GM19193 (cell line): ENCODE data around the gene BMAL1.

Source experiments
- POLR2A ChIP-seq: IDR thresholded peaks from 4 replicates; pipeline ENCODE4 v1.6.1; 2011; ENCODE audit not compliant: insufficient read depth, insufficient read length; ENCODE audit errors: extremely low read depth

The BMAL1 gene

DNA sequence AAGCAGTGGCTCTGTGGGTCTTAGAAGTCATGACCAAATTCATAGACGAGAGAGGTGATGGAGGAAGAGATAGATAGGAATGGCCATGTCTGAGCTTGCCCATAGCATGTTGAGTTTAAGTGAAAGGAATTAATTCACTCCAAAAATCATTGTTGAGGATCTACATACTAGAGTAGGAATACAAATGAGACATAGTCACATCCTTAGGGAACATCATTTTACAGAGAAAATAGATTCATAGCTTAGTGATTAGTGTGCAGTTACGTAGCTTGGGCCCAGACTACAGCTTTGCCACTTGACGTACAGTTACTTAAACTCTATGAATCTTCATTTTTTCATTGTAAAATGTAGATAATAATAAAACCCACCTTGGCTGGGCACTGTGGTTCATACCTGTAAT, 21.4 kb upstream of the BMAL1 start:
- no peak for TF ChIP-seq POLR2A

DNA sequence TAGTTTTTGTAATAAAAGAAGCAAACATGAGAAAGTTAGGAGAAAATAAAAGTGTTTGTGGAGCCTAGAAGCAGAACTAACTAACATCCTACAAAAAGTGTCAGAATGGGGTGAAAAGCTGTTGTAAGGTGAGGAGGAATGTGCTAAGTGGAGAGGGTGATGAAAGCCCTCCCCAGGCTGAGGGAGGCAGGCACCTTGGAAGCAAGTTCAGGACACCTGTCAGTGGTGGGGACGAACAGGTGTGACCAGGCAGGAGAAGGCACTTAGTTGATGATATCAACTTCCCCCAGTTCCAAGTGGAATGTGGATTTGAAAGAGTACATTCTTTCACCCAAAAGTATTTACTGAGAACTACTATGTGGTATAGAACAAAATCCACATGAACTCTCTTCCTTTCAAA, 18.7 kb upstream of the BMAL1 start:
- TF ChIP-seq POLR2A = no peak

DNA sequence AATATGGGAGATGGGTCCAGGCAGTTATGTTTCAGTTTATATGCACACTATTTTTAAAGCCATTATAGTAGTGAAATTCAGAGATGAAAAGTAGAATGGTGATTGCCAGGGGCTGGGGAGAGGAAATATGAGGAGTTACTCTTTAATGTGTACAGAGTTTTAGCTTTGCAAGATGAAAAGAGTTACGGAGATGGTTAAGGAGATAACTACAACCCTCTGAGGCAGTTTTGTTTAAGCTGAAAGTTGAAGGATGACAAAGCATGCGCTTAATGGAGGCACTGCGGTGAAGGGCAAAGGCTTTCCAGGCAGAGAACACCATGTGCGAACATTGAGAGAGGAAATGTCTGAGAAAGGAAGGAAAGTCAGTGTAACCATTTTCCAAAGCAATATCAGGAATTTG, 18.2 kb upstream of the BMAL1 start:
- TF ChIP-seq POLR2A = no peak

DNA sequence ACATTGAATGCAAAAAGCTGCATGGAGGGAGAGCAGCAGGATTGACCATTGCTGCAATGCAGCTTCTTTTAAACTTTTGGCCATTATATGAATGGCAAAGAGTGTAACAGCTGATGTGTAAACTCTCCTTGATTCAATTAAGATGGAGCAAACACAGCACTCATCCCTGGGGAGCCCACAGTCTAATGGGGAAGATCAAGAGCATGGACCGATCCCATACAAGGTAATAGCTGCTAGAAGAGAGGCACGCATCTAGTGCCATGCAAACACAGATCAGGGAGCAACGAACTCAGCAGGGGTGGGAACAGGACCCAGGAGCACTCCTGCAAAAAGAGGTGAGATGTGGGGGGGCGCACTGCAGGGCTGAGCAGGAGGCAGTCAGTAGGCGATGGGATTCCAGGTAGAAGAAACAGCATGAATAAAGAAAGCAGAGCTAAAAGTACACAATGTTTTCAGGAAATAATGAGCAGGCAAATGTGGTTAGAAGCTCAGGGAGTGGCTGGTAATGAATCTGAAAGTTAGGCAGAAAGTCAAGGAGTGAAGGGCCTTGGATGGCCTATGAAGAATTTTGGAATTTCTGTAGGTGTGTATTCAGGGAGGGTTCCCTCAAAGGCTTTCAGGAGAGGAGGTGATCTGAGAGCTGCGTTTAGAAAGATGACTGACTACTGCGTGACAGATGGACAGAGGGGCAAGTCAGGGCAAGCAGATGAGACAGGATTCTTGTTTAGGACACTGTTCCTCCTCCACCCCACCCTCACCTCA, 17.2 kb upstream of the BMAL1 start:
- TF ChIP-seq POLR2A = no peak

DNA sequence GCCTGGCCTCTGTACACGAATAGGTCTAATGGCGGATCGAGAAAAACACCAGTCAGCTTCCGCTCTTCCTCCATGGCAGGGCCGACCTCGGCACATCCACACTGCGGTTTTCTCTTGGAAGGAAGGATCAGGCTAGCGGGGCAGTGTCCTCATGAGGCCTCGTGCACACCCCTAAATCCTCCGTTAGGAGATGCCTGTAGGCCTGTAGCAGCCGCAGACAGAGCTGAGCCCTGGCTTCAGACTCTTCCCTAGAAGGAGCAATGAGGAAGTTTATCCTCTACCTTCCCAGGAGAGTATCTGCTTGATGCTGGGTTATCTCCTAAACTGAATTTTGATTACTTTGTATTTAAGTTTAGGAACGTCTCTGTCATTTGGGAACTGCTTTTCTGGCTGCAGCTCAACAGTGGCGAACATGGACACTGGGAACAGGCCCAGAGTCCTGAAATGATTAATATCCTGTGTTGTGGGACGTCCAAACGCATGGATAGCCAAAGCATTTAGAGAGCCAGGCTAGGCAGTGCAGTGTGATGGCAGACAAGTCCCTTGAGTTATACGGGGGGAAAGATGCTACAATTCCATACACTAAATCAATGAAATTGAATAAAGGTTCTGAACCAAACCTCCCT, 16.5 kb upstream of the BMAL1 start:
- TF ChIP-seq POLR2A = no peak

DNA sequence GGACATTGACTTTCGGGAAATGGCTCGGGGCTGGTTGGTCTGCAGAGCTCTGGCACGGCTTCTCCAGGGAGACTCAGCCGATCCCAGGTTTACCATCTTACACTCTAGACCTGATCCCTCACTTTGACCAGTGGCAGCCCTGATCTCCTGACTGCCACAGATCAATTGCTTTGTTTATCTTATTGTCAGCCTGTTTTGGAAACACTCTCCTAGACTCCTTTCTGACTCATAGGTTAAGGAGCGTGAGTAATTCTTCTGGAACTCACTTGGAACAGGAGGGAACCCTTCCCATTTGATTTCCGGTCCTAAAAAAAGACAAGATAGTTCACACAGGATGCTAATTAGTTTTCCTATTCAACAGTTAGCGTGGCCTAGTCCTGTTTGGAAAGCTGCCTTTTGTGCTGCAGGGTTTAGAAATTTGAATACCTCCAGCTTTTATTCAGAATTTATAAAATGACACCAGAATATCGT, 16.0 kb upstream of the BMAL1 start:
- no peak for TF ChIP-seq POLR2A

DNA sequence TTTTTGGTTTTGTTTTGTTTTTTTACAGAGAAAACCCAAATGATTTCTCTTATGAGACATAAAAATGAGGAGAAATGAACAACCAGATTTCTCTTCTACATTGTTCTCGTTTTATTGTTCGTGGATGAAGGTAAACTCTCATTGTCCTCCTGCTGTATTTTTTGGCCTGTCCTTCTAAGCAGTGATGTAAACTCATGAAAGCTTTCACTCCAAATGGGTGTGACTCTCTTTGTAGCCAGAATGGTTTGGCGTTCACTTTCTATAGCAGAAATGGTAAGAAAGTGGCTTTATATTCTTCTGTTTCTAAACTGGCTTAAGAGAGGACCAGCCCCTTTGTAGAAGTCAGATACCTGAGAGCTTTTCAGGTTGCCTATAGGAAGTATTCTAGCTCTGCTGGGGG, 15.5 kb upstream of the BMAL1 start:
- TF ChIP-seq POLR2A = no peak

DNA sequence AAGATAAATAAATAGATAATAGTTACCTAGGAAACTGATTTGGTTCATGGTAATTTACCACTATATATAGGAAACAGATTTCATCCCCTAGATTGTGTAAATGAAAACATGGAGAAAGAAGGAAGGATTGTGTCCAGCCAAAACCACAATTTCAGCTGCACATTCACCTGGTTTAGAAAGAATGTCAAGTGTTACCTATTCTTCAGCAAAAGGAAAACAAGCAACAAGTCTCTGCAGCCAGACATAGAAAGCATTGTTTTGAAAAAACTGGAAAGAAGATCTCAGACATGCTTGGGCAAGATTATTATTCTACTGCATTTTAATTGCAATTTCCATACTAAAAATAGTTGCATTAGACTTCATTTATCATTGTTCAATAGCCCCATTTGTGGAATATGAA, 8.8 kb upstream of the BMAL1 start:
- TF ChIP-seq POLR2A = no peak

DNA sequence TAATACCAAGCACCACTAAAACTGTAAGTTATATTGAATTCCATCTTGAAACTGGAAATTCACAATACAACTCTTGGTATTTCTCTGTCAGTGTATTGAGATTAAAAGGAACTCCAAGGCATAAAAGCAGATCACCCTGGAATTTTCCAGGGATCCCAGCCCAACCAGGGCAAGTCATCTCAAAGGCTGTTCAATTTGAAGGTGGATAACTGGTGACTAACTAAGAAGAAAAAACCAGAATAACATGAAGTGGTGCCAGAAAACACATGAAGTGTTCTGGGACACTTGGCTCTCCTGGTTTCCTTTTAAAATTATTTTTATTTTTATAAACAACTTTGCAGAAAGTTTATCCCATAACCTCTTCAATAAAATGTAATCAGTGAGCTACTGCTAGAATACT, 7.8 kb upstream of the BMAL1 start:
- no peak for TF ChIP-seq POLR2A

DNA sequence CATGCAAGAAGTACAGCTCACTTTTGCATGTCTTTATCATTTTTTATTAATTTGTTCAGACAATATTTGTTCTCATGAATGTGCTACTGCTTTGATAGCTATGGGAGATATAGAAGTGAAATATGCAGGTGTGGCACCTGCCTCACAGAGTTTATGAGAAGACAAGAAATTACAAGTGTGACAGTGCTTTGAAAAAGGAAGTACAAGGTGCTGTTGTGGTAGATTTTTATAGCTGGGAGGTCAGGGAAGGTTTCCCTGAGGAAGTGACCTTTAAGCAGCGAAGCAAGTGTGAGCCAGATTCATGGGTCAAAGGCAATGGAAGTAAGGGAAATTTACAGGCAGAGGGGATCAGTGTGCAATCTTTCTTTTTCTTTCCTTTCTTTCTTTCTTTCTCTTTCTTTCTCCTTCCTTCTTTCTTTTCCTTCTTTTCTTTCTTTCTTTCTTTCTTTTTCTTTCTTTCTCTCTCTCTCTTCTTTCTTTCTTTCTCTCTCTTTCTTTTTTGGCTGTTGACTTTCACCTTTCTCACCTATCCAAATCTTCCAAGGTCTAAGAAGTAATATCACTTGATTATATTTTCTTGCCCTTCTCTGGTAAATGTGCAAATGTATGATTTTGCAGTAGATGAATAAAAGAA, 6.4 kb upstream of the BMAL1 start:
- no peak for TF ChIP-seq POLR2A

DNA sequence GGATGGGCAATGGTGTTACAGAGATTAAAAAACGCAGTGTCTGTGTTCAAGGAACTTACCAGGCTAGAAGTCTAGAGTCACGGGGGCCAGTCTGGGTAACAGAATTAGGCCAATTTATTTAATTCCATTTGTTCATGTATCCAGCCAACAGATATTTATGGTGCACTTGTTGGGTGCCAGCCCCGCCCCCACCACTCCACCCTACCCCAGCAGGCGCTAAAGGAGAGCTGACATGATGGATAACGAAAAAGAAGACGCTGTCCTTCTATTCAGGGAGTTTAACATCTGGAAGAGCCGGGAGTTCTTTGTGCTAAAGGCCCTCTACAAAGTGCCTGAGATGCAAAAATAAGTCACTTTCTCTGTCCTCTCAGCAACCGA, 1.1 kb upstream of the BMAL1 start:
- no peak for TF ChIP-seq POLR2A

DNA sequence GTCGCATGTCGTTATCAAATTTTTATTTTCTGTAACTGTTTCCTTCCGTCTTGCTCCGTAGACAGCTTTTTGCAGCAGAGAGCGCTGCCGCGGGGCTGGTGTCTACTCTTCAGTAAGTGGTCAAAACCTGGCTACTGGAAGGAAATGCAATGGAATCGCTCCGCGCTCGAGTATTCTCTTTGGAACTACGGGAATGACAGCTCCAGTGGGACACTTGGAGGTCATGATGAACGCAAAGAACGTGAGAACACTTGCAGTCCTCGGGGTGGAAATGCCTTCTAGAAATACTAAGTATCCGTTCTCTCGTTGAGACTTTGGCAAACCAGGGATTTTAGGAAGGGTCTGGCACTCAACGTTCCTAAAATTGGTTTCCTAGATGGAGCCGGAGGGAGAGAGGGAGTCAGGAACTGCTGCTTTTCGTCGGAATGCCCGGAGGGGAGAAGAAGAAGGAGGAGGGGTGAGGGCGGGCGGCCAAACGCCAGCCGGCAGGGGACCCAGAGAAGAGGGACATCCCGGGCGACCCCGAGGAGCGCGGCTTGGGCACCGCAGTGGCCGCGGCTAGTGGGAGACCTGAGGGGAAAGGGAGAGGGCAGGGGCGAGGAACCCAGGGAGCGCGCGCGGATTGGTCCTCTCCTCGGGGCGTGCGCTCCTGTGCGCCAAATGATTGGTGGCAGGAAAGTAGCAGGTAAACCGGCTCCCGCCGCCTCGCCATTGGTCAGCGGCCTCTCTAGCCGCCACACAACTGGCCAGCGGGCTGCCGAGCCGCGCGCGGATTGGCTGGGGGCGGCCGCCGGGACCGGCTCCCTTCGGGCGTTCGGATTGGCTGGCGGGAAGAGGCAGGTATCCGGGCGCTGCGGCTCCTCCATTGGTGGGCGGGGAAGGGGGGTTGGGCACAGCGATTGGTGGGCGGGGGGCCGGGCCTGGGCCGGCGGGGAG, 490 bp upstream of the BMAL1 start:
- TF ChIP-seq POLR2A = peak; percentile 73

DNA sequence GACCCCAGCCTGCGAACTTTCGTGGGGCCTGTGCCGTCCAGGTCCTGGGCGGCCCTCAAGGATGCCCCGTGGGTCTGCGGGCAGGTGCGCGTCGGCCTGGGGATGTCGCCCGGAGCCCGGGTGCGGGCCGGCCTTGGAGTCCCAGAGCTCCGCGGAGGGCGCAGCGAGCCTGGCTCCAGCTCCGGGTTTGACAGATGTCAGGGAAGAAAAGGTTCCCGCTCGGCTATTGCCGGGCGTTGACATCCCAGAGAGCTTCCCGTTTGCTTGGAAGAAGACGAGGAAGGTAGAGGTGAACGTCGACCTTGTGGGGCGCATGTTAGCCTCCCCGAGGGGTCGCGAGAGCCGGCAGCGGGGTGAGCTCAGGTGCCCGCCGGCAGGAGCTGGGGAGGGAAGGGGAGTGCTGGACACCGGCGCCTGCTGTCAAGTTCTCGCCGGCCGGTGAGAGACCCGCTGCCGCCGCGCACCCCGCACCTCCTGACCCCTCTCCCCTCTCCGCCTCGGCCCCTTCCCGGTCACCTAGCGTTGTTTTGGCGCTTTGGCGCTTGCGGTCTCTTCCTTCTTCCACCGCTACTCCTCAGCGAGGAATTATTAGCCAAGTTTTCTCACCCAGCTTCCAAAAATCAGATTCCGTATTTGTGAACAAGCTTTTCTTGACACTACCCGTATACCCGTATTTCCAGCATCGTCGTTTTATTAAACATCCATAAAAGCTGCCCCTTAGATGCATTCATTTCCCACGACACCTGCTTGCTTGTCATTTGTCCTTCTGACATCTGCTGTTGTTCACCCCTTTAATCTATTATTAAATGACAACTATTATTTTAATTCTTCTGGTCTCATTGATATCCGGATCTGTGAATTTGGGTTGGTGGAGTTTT, 1.3 kb downstream of the BMAL1 start:
- no peak for TF ChIP-seq POLR2A

DNA sequence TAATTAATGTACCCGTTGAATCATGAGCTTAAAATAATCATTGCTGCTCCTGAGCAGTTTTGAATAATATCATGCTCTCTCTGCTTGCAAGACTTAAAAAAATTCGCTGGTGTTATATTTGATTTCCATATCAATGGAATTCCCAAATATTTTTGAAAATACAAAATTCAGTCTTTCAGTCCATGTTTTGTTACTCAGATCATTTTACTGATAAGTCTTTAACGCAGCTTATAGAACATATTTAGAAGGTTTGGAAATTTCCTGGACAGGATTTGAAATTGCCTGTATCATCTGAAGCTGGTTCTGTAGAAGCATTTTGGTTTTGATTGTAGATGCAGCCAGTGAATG, 1.9 kb downstream of the BMAL1 start:
- TF ChIP-seq POLR2A = no peak
